Activated CD8-positive, alpha-beta T cell treated with anti-CD3 and anti-CD28 coated beads for 36 hours (primary cell): ENCODE measurements around the gene KDM4C. TPM values are rescaled to one million over a fixed set of nuclear protein-coding genes. Genes with fewer than 3 reads are reported as not detected.
A peak's percentile ranks its signal among the peaks of the same experiment; 100 is the strongest.

Source experiments
- ATAC-seq: fragments of 200-7000 bp; cut with Tn5 transposase; one replicate; pipeline ENCODE4 v1.10.0; 2021; ENCODE audit warnings: mild to moderate bottlenecking, moderate library complexity
- CTCF ChIA-PET: fragments of 350-600 bp; sonication (Branson Sonifier 250); formaldehyde crosslinking; loops from one replicate; lab custom pipeline; 2021; ENCODE audit warnings: antibody characterized with exemption; lab: Charles Lee
- POLR2A ChIA-PET: fragments of 350-600 bp; sonication (Branson Sonifier 250); formaldehyde crosslinking; loops from one replicate; lab custom pipeline; 2021; ENCODE audit warnings: antibody characterized with exemption; lab: Charles Lee
- DNase-seq: peaks from one replicate; pipeline ENCODE4 v3.0.0-alpha.2; 2020
- H3K27ac Mint-ChIP-seq: one replicate; pipeline ENCODE4 v1.8.0; 2021; ENCODE audit warnings: mild to moderate bottlenecking, mixed read lengths
- H3K27me3 Mint-ChIP-seq: one replicate; pipeline ENCODE4 v1.8.0; 2021; ENCODE audit warnings: mixed read lengths
- H3K36me3 Mint-ChIP-seq: one replicate; pipeline ENCODE4 v1.8.0; 2021; ENCODE audit warnings: low read depth, mixed read lengths
- H3K4me1 Mint-ChIP-seq: one replicate; pipeline ENCODE4 v1.8.0; 2021; ENCODE audit warnings: low read depth, mixed read lengths
- H3K4me3 Mint-ChIP-seq: one replicate; pipeline ENCODE4 v1.8.0; 2021; ENCODE audit warnings: mild to moderate bottlenecking, moderate library complexity, mixed read lengths
- H3K9me3 Mint-ChIP-seq: one replicate; pipeline ENCODE4 v1.8.0; 2021; ENCODE audit warnings: mixed read lengths
- CTCF ChIP-seq: fragments of 200-600 bp; IDR thresholded peaks from one replicate; pipeline ENCODE4 v1.8.0; 2022; ENCODE audit warnings: antibody characterized with exemption, mild to moderate bottlenecking
- intact Hi-C: fragments of 100-400 bp; cut with micrococcal nuclease; formaldehyde crosslinking; loops from one replicate; pipeline ENCODE4 v1.10.0; 2022
- total RNA-seq, 2 experiments: library from RNA; stranded (reverse); gene quantifications; one replicate each; pipeline ENCODE4 v1.2.3, GENCODE V29; 2021

The KDM4C gene
- total RNA-seq, 2 experiments from 2014 or later = 31.1 to 32.9 TPM

- ATAC-seq (no peak), DNase-seq (no peak)
- Mint-ChIP-seq H3K4me3 (no peak overlapping the region), H3K9me3 (peaks cover 1% of the 10 kb centered on the region), H3K27ac (no peak overlapping the region), H3K4me1 (peaks cover 42% of the 10 kb centered on the region), H3K27me3 (no peaks in the 10 kb centered on the region), H3K36me3 (peaks cover 12% of the 10 kb centered on the region)
- no peak for TF ChIP-seq CTCF
- ChIA-PET POLR2A (no interaction called here), CTCF (no interaction called here)
- intact Hi-C loops = no loop called here
Observed at GRCh38 chr9:6930827-6931226, 173.1 kb downstream of the KDM4C start.

- peak; percentile 87 for DNase-seq
Observed at GRCh38 chr9:6931913-6932312, 174.1 kb downstream of the KDM4C start.

GRCh38 chr9:6936103-6936502 lies 178.3 kb downstream of the KDM4C start:
- DNase-seq = no peak

More at GRCh38 chr9:6931913-6932312, 174.1 kb downstream of the KDM4C start:
- ChIA-PET POLR2A (interaction anchor here (0.6 to 1.0 kb wide), 2 partner anchors 117 to 183 kb away, joined by 3 to 5 read pairs; no protein-coding TSS in a partner anchor), CTCF (interaction anchor here (1.2 kb wide), 1 partner anchor 104 kb away, joined by 8 read pairs; no protein-coding TSS in a partner anchor)
- no peak for TF ChIP-seq CTCF
- H3K9me3 Mint-ChIP-seq = peaks cover 1% of the 10 kb centered on the region
- H3K27ac Mint-ChIP-seq = peak overlapping the region; percentile 88
- no peak overlapping the region for H3K4me3 Mint-ChIP-seq
- H3K36me3 Mint-ChIP-seq = peaks cover 12% of the 10 kb centered on the region
- no peaks in the 10 kb centered on the region for H3K27me3 Mint-ChIP-seq
- peak; percentile 100 for ATAC-seq
- intact Hi-C loops = loop anchor here (2.0 kb wide), 1 partner anchor 37 kb away; no protein-coding TSS in a partner anchor
- peaks cover 39% of the 10 kb centered on the region for H3K4me1 Mint-ChIP-seq

GRCh38 chr9:6937209-6937608 lies 179.4 kb downstream of the KDM4C start:
- Mint-ChIP-seq H3K4me3 (no peak overlapping the region), H3K36me3 (peaks cover 10% of the 10 kb centered on the region), H3K9me3 (peaks cover 1% of the 10 kb centered on the region), H3K27ac (no peak overlapping the region), H3K4me1 (peaks cover 12% of the 10 kb centered on the region), H3K27me3 (no peaks in the 10 kb centered on the region)
- TF ChIP-seq CTCF = no peak
- ChIA-PET POLR2A (no interaction called here), CTCF (interaction anchor here (0.6 kb wide), 1 partner anchor 75 kb away, joined by 3 read pairs; no protein-coding TSS in a partner anchor)
- intact Hi-C loops = no loop called here
- DNase-seq (no peak), ATAC-seq (no peak)

More at GRCh38 chr9:6936103-6936502, 178.3 kb downstream of the KDM4C start:
- H3K27ac Mint-ChIP-seq = no peak overlapping the region
- peaks cover 13% of the 10 kb centered on the region for H3K36me3 Mint-ChIP-seq
- no peak overlapping the region for H3K4me3 Mint-ChIP-seq
- intact Hi-C loops = no loop called here
- H3K4me1 Mint-ChIP-seq = peaks cover 20% of the 10 kb centered on the region
- ATAC-seq = no peak
- no peaks in the 10 kb centered on the region for H3K27me3 Mint-ChIP-seq
- peaks cover 1% of the 10 kb centered on the region for H3K9me3 Mint-ChIP-seq
- no peak for TF ChIP-seq CTCF
- ChIA-PET CTCF (no interaction called here), POLR2A (no interaction called here)

- H3K4me1 Mint-ChIP-seq = peaks cover 12% of the 10 kb centered on the region
- no peaks in the 10 kb centered on the region for H3K27me3 Mint-ChIP-seq
- DNase-seq (no peak), ATAC-seq (no peak)
- intact Hi-C loops = no loop called here
- no peak overlapping the region for H3K4me3 Mint-ChIP-seq
- ChIA-PET CTCF (no interaction called here), POLR2A (no interaction called here)
- H3K9me3 Mint-ChIP-seq = peaks cover 1% of the 10 kb centered on the region
- H3K36me3 Mint-ChIP-seq = peaks cover 7% of the 10 kb centered on the region
- no peak for TF ChIP-seq CTCF
- no peak overlapping the region for H3K27ac Mint-ChIP-seq
Observed at GRCh38 chr9:6938447-6938846, 180.7 kb downstream of the KDM4C start.
